NB4 (cell line): ENCODE measurements around the gene SOX13.

Experiments used
- DNase-seq: peaks from one replicate; pipeline ENCODE4 v3.0.0; 2010; ENCODE audit warnings: low read depth
- H3K4me3 ChIP-seq: one replicate; pipeline ENCODE4 v1.5.1; 2011; ENCODE audit warnings: mild to moderate bottlenecking, low read depth, low read length, moderate library complexity
- MYC ChIP-seq: IDR thresholded peaks from 2 replicates; pipeline ENCODE4 v1.6.1; 2011; ENCODE audit warnings: low read depth, low read length
- POLR2A ChIP-seq: IDR thresholded peaks from 2 replicates; pipeline ENCODE4 v1.6.1; 2011; ENCODE audit warnings: mild to moderate bottlenecking; ENCODE audit not compliant: insufficient read length; ENCODE audit errors: extremely low read depth
- TF ChIP-seq, protein P1 (sequence below): IDR thresholded peaks from 2 replicates; pipeline ENCODE4 v1.6.1; 2011; ENCODE audit warnings: low read depth, low read length
- TF ChIP-seq, protein P2 (sequence below): IDR thresholded peaks from one replicate; pipeline ENCODE4 v1.5.1; 2012; ENCODE audit warnings: low read depth, low read length

The SOX13 gene

DNA sequence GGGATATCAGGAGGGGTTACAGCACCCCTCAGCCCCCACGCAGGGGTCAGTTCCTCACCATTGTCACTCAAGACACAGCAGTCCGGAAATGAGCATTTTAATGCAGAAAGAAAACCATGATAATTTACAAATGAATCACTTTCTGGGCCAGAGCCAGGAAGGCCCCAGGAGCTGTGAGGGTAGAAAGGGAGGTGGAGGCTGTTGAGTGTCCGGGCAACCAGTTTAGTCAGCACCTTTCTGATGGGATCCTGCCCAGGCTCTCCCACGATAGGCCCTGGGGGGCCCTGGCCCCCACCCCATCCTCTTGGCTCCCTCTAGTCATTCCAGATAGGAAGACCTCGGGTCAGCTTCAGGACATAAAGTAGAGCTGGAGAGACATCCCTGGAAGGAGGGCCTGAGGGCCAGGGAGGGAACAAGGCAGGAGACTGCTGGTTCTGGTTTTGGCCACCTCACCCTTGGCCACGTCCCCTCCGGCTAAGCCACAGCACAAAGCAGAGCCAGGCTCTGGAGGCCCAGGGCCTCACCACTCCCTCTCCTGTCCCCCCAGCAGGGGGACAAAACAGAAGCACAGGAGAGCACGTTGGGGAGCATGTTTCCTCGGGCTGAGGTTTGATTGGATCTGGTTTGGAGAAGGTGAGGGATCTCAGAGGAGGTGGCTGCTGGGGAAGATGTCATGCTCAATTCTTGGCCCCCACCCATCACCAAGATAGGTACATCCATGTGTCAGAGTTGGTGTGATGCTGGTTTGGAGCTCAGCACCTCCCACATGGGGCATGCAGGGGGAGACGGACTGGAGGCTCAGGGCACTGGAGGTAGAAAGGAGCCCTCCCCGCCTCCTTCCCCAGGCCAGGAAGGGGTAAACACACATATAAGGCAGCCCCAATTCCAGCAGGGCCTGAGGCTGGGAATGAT is 58.3 kb downstream of the SOX13 start:
- no peak overlapping the region for H3K4me3 ChIP-seq
- TF ChIP-seq, protein P1, sequence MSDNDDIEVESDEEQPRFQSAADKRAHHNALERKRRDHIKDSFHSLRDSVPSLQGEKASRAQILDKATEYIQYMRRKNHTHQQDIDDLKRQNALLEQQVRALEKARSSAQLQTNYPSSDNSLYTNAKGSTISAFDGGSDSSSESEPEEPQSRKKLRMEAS: no peak
- TF ChIP-seq, protein P2, sequence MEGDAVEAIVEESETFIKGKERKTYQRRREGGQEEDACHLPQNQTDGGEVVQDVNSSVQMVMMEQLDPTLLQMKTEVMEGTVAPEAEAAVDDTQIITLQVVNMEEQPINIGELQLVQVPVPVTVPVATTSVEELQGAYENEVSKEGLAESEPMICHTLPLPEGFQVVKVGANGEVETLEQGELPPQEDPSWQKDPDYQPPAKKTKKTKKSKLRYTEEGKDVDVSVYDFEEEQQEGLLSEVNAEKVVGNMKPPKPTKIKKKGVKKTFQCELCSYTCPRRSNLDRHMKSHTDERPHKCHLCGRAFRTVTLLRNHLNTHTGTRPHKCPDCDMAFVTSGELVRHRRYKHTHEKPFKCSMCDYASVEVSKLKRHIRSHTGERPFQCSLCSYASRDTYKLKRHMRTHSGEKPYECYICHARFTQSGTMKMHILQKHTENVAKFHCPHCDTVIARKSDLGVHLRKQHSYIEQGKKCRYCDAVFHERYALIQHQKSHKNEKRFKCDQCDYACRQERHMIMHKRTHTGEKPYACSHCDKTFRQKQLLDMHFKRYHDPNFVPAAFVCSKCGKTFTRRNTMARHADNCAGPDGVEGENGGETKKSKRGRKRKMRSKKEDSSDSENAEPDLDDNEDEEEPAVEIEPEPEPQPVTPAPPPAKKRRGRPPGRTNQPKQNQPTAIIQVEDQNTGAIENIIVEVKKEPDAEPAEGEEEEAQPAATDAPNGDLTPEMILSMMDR: no peak
- TF ChIP-seq MYC: no peak
- no peak for TF ChIP-seq POLR2A
- DNase-seq: no peak

DNA sequence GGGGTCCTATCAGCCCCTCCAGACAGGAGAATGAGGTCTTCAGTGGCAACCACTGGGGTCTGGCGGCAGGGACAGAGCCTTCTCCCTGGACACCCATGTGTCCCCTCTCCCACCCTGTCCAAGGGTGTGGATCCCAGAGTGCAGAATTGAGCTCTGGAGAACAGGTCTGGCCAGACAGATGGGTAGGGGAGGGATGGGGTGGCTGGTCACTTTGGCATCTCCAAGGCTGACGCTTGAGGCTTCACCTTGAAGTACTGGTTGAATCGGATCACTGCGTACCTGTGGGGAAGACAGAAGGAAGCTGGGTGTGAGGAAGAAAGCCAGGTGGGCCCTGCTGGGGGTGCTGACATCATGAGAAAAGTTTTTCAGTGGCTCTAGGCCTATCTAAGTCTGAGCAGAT is 59.1 kb downstream of the SOX13 start:
- TF ChIP-seq, protein P2: no peak
- TF ChIP-seq MYC (no peak), POLR2A (no peak)
- TF ChIP-seq, protein P1: no peak
- no peak overlapping the region for H3K4me3 ChIP-seq
- no peak for DNase-seq

DNA sequence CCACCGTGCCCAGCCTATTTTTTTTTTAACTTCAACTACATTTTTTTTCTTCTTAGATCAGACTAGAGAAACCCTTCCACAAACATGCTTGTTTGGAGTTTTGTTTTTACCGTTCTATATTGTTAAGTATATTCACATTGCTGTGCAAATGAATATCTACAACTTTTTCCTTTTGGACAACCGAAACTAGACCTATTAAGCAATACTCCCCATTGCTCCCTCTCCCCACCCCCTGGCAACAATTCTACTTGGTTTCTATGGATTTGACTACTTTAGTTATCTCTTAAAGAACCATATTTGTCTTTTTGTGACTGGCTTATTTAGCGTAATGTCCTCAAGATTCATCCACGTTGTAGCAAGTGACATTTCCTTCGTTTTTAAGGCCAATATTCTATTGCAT is 59.8 kb downstream of the SOX13 start:
- DNase-seq: no peak
- no peak overlapping the region for H3K4me3 ChIP-seq
- TF ChIP-seq MYC (no peak), POLR2A (no peak)
- TF ChIP-seq, protein P1: no peak
- TF ChIP-seq, protein P2: no peak

GRCh38 chr1:204134103-204134502 is 61.2 kb downstream of the SOX13 start:
- no peak for DNase-seq

GRCh38 chr1:204136814-204137213 is 63.9 kb downstream of the SOX13 start:
- DNase-seq: no peak
- H3K4me3 ChIP-seq: no peak overlapping the region
- TF ChIP-seq MYC (no peak), POLR2A (no peak)
- TF ChIP-seq, protein P2: no peak
- TF ChIP-seq, protein P1: no peak

More at GRCh38 chr1:204134103-204134502, 61.2 kb downstream of the SOX13 start:
- H3K4me3 ChIP-seq: no peak overlapping the region
- TF ChIP-seq, protein P1: no peak
- TF ChIP-seq, protein P2: no peak
- TF ChIP-seq MYC: no peak
- no peak for TF ChIP-seq POLR2A
